Measurements from ENCODE around the gene UBN1. TPM values are rescaled to one million over a fixed set of nuclear protein-coding genes. Genes with fewer than 3 reads are reported as not detected.

Gene UBN1
- total and polyA plus RNA-seq, 2 donors (not counting 3 experiments of a cell fraction or from before 2014, with no cell fraction given), result 26.0 to 44.8 TPM

- peaks cover 9% of the 10 kb centered on the region for H3K4me1 ChIP-seq (ENCODE audit: control insufficient read depth, extremely low read depth, insufficient read depth, low read length)
- no peak overlapping the region for H3K4me2 ChIP-seq (ENCODE audit: insufficient read depth, low read length)
- no peak overlapping the region for H3K9ac ChIP-seq (replicated peaks; ENCODE audit: extremely low read depth, insufficient read depth, low read length)
- no peak overlapping the region for H3K4me3 ChIP-seq (replicated peaks in 1 of 3; ENCODE audit: insufficient read depth in 1 of 3, low read depth in 1 of 3, low read length in 3 of 3)
- CTCF ChIA-PET, result interaction anchor here (1.1 to 1.3 kb wide), 2 partner anchors 12 to 91 kb away, joined by 3 to 4 read pairs; no protein-coding TSS in a partner anchor
- H3K9me3 ChIP-seq (replicated peaks; ENCODE audit: control insufficient read depth, insufficient read depth, low read length), result no peaks in the 10 kb centered on the region
- FAIRE-seq (no peak), DNase-seq (ENCODE audit: low read depth, low spot score) (no peak)
- dilution Hi-C loops (cut with MboI; ENCODE audit: extremely low pct_ligation_motif_present, low sequenced_read_pairs) (no loop called here), intact Hi-C loops (cut with micrococcal nuclease) (no loop called here)
- peaks cover 90% of the 10 kb centered on the region for H3K79me2 ChIP-seq (ENCODE audit: control insufficient read depth, insufficient read depth, low read length)
- H3K27me3 ChIP-seq (ENCODE audit: control insufficient read depth in 2 of 2, insufficient read depth in 2 of 2, low read length in 2 of 2), result no peaks in the 10 kb centered on the region
- no peak for TF ChIP-seq POLR2A (IDR thresholded peaks at IDR 0.05; ENCODE audit: low read depth, low read length)
- no peak for TF ChIP-seq FOS (IDR thresholded peaks at IDR 0.05; ENCODE audit: borderline replicate concordance, insufficient read depth, low read length)
- TF ChIP-seq POLR2AphosphoS5 (IDR thresholded peaks at IDR 0.05; ENCODE audit: insufficient read depth, low read depth, low read length), result no peak
- TF ChIP-seq, protein P1, sequence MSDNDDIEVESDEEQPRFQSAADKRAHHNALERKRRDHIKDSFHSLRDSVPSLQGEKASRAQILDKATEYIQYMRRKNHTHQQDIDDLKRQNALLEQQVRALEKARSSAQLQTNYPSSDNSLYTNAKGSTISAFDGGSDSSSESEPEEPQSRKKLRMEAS (IDR thresholded peaks at IDR 0.05; ENCODE audit: insufficient read depth, insufficient read length), result no peak
- no peak for TF ChIP-seq GATA2 (IDR thresholded peaks at IDR 0.05; ENCODE audit: insufficient read depth, insufficient read length, low read depth, low read length)
- TF ChIP-seq, protein P2, sequence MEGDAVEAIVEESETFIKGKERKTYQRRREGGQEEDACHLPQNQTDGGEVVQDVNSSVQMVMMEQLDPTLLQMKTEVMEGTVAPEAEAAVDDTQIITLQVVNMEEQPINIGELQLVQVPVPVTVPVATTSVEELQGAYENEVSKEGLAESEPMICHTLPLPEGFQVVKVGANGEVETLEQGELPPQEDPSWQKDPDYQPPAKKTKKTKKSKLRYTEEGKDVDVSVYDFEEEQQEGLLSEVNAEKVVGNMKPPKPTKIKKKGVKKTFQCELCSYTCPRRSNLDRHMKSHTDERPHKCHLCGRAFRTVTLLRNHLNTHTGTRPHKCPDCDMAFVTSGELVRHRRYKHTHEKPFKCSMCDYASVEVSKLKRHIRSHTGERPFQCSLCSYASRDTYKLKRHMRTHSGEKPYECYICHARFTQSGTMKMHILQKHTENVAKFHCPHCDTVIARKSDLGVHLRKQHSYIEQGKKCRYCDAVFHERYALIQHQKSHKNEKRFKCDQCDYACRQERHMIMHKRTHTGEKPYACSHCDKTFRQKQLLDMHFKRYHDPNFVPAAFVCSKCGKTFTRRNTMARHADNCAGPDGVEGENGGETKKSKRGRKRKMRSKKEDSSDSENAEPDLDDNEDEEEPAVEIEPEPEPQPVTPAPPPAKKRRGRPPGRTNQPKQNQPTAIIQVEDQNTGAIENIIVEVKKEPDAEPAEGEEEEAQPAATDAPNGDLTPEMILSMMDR (IDR thresholded peaks at IDR 0.05; ENCODE audit: extremely low read depth in 1 of 2, insufficient read depth in 1 of 2, low read depth in 1 of 2, low read length in 2 of 2), result no peak
- no peak for TF ChIP-seq JUN (IDR thresholded peaks at IDR 0.05; ENCODE audit: borderline replicate concordance, insufficient read depth, insufficient read length, low read depth)
- TF ChIP-seq EZH2 (IDR thresholded peaks at IDR 0.05; ENCODE audit: borderline replicate concordance, low read depth, low read length, severe bottlenecking), result no peak
- no peak for TF ChIP-seq MYC (IDR thresholded peaks at IDR 0.05; ENCODE audit: low read depth, low read length)
- peaks cover 3 to 18% of the 10 kb centered on the region in 2 experiments for H3K36me3 ChIP-seq (ENCODE audit: control insufficient read depth in 2 of 2, extremely low read depth in 1 of 2, insufficient read depth in 2 of 2, low read length in 2 of 2)
- POLR2A ChIA-PET, result no interaction called here
- BruUV-seq (replicated peaks), result no TSS peak
- no peak overlapping the region for H3K27ac ChIP-seq (ENCODE audit: insufficient read depth, low read depth, low read length)
- H3K9me1 ChIP-seq (replicated peaks; ENCODE audit: control insufficient read depth, extremely low read depth, insufficient read depth, low read length), result no peaks in the 10 kb centered on the region
- H4K20me1 ChIP-seq (replicated peaks; ENCODE audit: control insufficient read depth, extremely low read depth, insufficient read depth, low read length), result no peaks in the 10 kb centered on the region
- no peak overlapping the region for H2AFZ ChIP-seq (ENCODE audit: low read depth, low read length)
Measured at GRCh38 chr16:4864728-4865127, 17.4 kb downstream of the UBN1 start.

Data from endothelial cell of umbilical vein (primary cell).